IMR-90 (cell line): ENCODE results near the gene LRRC4C. TPM values are rescaled to one million over a fixed set of nuclear protein-coding genes. Genes with fewer than 3 reads are reported as not detected.

Source experiments
- ATAC-seq: fragments of 200-7000 bp; cut with Tn5 transposase; 2 replicates; pipeline ENCODE4 v1.9.1; 2020; ENCODE audit warnings: low read depth, mild to moderate bottlenecking, moderate library complexity
- BruUV-seq: library from RNA; stranded (reverse); fragments of 400-500 nt; replicated peaks from 2 replicates; lab custom pipeline; 2021; lab: Mats Ljungman, UMichigan
- CTCF ChIA-PET: fragments of 300-600 bp; formaldehyde crosslinking; extraction: SDS; loops from one replicate; lab custom pipeline; 2021; ENCODE audit warnings: antibody characterized with exemption; lab: Yijun Ruan, JAX
- POLR2A ChIA-PET: fragments of 300-600 bp; sonication (Branson Sonifier 250); formaldehyde crosslinking; loops from one replicate; lab custom pipeline; 2022; ENCODE audit warnings: antibody characterized with exemption; ENCODE audit not compliant: unreplicated experiment; lab: Charles Lee
- DNase-seq: peaks from one replicate; pipeline ENCODE4 v3.0.0; 2013
- H2AFZ ChIP-seq: replicated peaks from 2 replicates; pipeline ENCODE3; 2013; ENCODE audit warnings: low read length, mild to moderate bottlenecking; ENCODE audit not compliant: poor library complexity
- H2AK5ac ChIP-seq: 2 replicates; pipeline ENCODE4 v1.6.1; 2013; ENCODE audit warnings: low read depth, low read length, inconsistent platforms
- H2AK9ac ChIP-seq: replicated peaks from 2 replicates; pipeline ENCODE3; 2013; ENCODE audit warnings: mild to moderate bottlenecking, low read depth, low read length, moderate library complexity; ENCODE audit not compliant: poor library complexity
- H2BK120ac ChIP-seq: 2 replicates; pipeline ENCODE4 v1.6.1; 2013; ENCODE audit warnings: low read depth, low read length, inconsistent platforms
- H2BK15ac ChIP-seq: 3 replicates; pipeline ENCODE4 v1.6.1; 2013; ENCODE audit warnings: low read depth, low read length, inconsistent platforms
- H2BK20ac ChIP-seq: 2 replicates; pipeline ENCODE4 v1.6.1; 2013; ENCODE audit warnings: low read depth, mild to moderate bottlenecking, inconsistent platforms, low read length, moderate library complexity
- H2BK5ac ChIP-seq: 2 replicates; pipeline ENCODE4 v1.6.1; 2013; ENCODE audit warnings: mild to moderate bottlenecking, low read depth, low read length, inconsistent platforms; ENCODE audit not compliant: poor library complexity, severe bottlenecking
- H3K14ac ChIP-seq: replicated peaks from 2 replicates; pipeline ENCODE4 v1.6.1; 2013; ENCODE audit warnings: low read depth, low read length, inconsistent platforms
- H3K18ac ChIP-seq: 2 replicates; pipeline ENCODE4 v1.6.1; 2013; ENCODE audit warnings: low read depth, low read length, control low read depth
- H3K23ac ChIP-seq: 2 replicates; pipeline ENCODE4 v1.6.1; 2013; ENCODE audit warnings: low read depth, low read length, inconsistent platforms
- H3K27ac ChIP-seq: 2 replicates; pipeline ENCODE4 v1.5.1; 2013; ENCODE audit warnings: mild to moderate bottlenecking, control low read depth, low read length; ENCODE audit not compliant: insufficient read depth
- H3K27me3 ChIP-seq: 2 replicates; pipeline ENCODE4 v1.6.1; 2013; ENCODE audit warnings: low read length; ENCODE audit not compliant: control insufficient read depth, insufficient read depth
- H3K36me3 ChIP-seq: 2 replicates; pipeline ENCODE4 v1.6.1; 2013; ENCODE audit warnings: low read length, mixed read lengths; ENCODE audit not compliant: control insufficient read depth, insufficient read depth
- H3K4ac ChIP-seq: 2 replicates; pipeline ENCODE4 v1.6.1; 2013; ENCODE audit warnings: low read depth, low read length, inconsistent platforms
- H3K4me1 ChIP-seq: 2 replicates; pipeline ENCODE4 v1.6.1; 2013; ENCODE audit warnings: low read length, mixed read lengths; ENCODE audit not compliant: control insufficient read depth, insufficient read depth
- H3K4me2 ChIP-seq: 2 replicates; pipeline ENCODE4 v1.6.1; 2013; ENCODE audit warnings: low read depth, mild to moderate bottlenecking, control low read depth, low read length, moderate library complexity
- H3K4me3 ChIP-seq: 2 replicates; pipeline ENCODE4 v1.5.1; 2013; ENCODE audit warnings: low read depth, mild to moderate bottlenecking, control low read depth, low read length, moderate library complexity; ENCODE audit not compliant: insufficient read depth
- H3K56ac ChIP-seq: 2 replicates; pipeline ENCODE4 v1.6.1; 2013; ENCODE audit warnings: low read length, inconsistent platforms; ENCODE audit not compliant: insufficient read depth; ENCODE audit errors: extremely low read depth
- H3K79me1 ChIP-seq, 2 experiments: 2 replicates each; pipeline ENCODE4 v1.6.1; 2013; ENCODE audit warnings: low read length in 2 of 2, inconsistent platforms in 1 of 2, low read depth in 1 of 2
- H3K9ac ChIP-seq: 2 replicates; pipeline ENCODE4 v1.6.1; 2013; ENCODE audit warnings: low read depth, low read length, control low read depth
- H3K9me1 ChIP-seq: 2 replicates; pipeline ENCODE4 v1.6.1; 2013; ENCODE audit warnings: low read length, inconsistent platforms; ENCODE audit not compliant: insufficient read depth
- H3K9me3 ChIP-seq: 2 replicates; pipeline ENCODE4 v1.6.1; 2013; ENCODE audit warnings: low read length; ENCODE audit not compliant: control insufficient read depth, insufficient read depth
- H4K20me1 ChIP-seq: 2 replicates; pipeline ENCODE4 v1.6.1; 2013; ENCODE audit warnings: low read length, inconsistent platforms; ENCODE audit not compliant: insufficient read depth
- H4K5ac ChIP-seq: 2 replicates; pipeline ENCODE4 v1.6.1; 2013; ENCODE audit warnings: mild to moderate bottlenecking, low read depth, low read length, control low read depth
- H4K8ac ChIP-seq, 2 experiments: 2 replicates each; pipeline ENCODE4 v1.6.1; 2013; ENCODE audit warnings: low read depth in 2 of 2, low read length in 2 of 2, control low read depth in 1 of 2, inconsistent platforms in 1 of 2
- H4K91ac ChIP-seq: 2 replicates; pipeline ENCODE4 v1.6.1; 2013; ENCODE audit warnings: low read depth, low read length, inconsistent platforms; ENCODE audit not compliant: insufficient read depth
- CEBPB ChIP-seq: IDR thresholded peaks from 2 replicates; pipeline ENCODE4 v1.6.1; 2012; ENCODE audit warnings: low read depth, low read length, improper control_type of control experiment
- CHD1 ChIP-seq: IDR thresholded peaks from 2 replicates; pipeline ENCODE4 v1.6.1; 2012; ENCODE audit warnings: low read depth, low read length, improper control_type of control experiment
- FOS ChIP-seq: fragments of 150-350 bp; IDR thresholded peaks from 2 replicates; pipeline ENCODE4 v1.6.1; 2016; ENCODE audit warnings: low read depth, low read length
- MAFK ChIP-seq: IDR thresholded peaks from 2 replicates; pipeline ENCODE4 v1.6.1; 2012; ENCODE audit warnings: low read depth, low read length, improper control_type of control experiment
- MAZ ChIP-seq: IDR thresholded peaks from 2 replicates; pipeline ENCODE4 v1.6.1; 2012; ENCODE audit warnings: low read depth, mild to moderate bottlenecking, low read length, improper control_type of control experiment, moderate library complexity, borderline replicate concordance
- MXI1 ChIP-seq: IDR thresholded peaks from 2 replicates; pipeline ENCODE4 v1.6.1; 2012; ENCODE audit warnings: low read depth, mild to moderate bottlenecking, low read length, moderate library complexity, borderline replicate concordance
- RAD21 ChIP-seq: IDR thresholded peaks from 2 replicates; pipeline ENCODE4 v1.6.1; 2012; ENCODE audit warnings: low read length, improper control_type of control experiment
- RCOR1 ChIP-seq: IDR thresholded peaks from 2 replicates; pipeline ENCODE4 v1.6.1; 2012; ENCODE audit warnings: mild to moderate bottlenecking, low read length, improper control_type of control experiment; ENCODE audit not compliant: insufficient replicate concordance
- RFX5 ChIP-seq: IDR thresholded peaks from 2 replicates; pipeline ENCODE4 v1.8.0; 2012; ENCODE audit warnings: low read depth, mild to moderate bottlenecking, low read length, moderate library complexity
- SMC3 ChIP-seq: fragments of 150-350 bp; IDR thresholded peaks from 2 replicates; pipeline ENCODE4 v1.6.1; 2016; ENCODE audit warnings: low read depth, mild to moderate bottlenecking, antibody characterized with exemption, low read length, moderate library complexity
- WGBS, 2 experiments: methylation state at CpG; one replicate each; pipeline versions ENCODE4 v1.1.5 to v1.1.7; 2013; ENCODE audit warnings: missing lambda C conversion rate in 2 of 2; ENCODE audit not compliant: insufficient read length in 1 of 2; ENCODE audit errors: extremely low coverage in 2 of 2; 5-methylcytosine and 5-hydroxymethylcytosine counted together
- dilution Hi-C: fragments of 300-500 bp; cut with HindIII; formaldehyde crosslinking; loops from one replicate; pipeline ENCODE4 v1.14.3; 2018; ENCODE audit warnings: low sequenced_read_pairs; ENCODE audit not compliant: unreplicated experiment
- in situ Hi-C: fragments of 300-500 bp; cut with MboI; formaldehyde crosslinking; loops from 3 replicates; pipeline ENCODE4 v1.14.3; 2019; ENCODE audit warnings: low sequenced_read_pairs, inconsistent platforms, mixed read lengths
- intact Hi-C: fragments of 100-400 bp; cut with micrococcal nuclease; formaldehyde crosslinking; loops from 2 replicates; pipeline ENCODE4 v1.10.0; 2022
- polyA plus RNA-seq, 3 experiments: library from polyadenylated mRNA; depleted of rRNA; stranded (reverse); fragments of >200 nt; gene quantifications; 2 replicates each; pipeline ENCODE4 v1.2.3, GENCODE V29; 2012; ENCODE audit warnings: low replicate concordance in 1 of 3
- total RNA-seq: library from RNA; depleted of rRNA; stranded (reverse); fragments of >200 nt; gene quantifications from 2 replicates; pipeline ENCODE4 v1.2.3, GENCODE V29; 2012
- TF ChIP-seq, protein P1 (sequence below): conservative IDR thresholded peaks from 2 replicates; pipeline ENCODE4 v1.5.1; 2012; ENCODE audit warnings: mild to moderate bottlenecking, low read depth, low read length, improper control_type of control experiment
- TF ChIP-seq, protein P2 (sequence below): fragments of 150-350 bp; IDR thresholded peaks from 2 replicates; pipeline ENCODE4 v1.6.1; 2016; ENCODE audit warnings: low read depth, mild to moderate bottlenecking, low read length, moderate library complexity, borderline replicate concordance

LRRC4C gene
- total and polyA plus RNA-seq, 2 of the 4 experiments (the other 2 are of a cell fraction) = under 0.01 to 0.03 TPM

DNA sequence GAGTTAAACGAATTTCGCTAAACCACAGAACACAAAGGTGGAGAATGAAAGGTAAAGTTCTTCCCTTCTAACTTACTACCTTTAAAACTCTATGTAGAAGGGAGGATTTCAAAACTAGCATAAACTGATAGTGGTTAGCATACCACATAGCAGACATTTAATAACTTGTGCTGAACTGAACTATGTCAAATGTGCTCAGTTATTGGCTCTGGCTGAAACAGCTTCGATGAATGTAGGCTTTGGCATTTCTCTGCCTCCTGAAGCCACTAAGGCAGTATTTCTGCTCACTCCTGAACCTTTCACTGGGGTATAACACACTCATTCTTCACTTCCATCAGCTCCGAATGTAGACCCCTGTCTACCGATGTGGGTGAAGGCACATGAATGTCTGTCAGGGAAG, 1188.1 kb downstream of the LRRC4C start:
- H3K27me3 ChIP-seq = no peaks in the 10 kb centered on the region
- H3K9me1 ChIP-seq = no peaks in the 10 kb centered on the region
- no peaks in the 10 kb centered on the region for H3K4me1 ChIP-seq
- H3K36me3 ChIP-seq = no peaks in the 10 kb centered on the region
- no TSS peak for BruUV-seq
- no peaks in the 10 kb centered on the region for H3K9me3 ChIP-seq
- no peak overlapping the region for H3K4ac ChIP-seq
- no peak for TF ChIP-seq RAD21
- no peak for TF ChIP-seq MAZ
- TF ChIP-seq MXI1 = no peak
- TF ChIP-seq RFX5 = no peak
- no peak for TF ChIP-seq CHD1
- TF ChIP-seq, protein P1, sequence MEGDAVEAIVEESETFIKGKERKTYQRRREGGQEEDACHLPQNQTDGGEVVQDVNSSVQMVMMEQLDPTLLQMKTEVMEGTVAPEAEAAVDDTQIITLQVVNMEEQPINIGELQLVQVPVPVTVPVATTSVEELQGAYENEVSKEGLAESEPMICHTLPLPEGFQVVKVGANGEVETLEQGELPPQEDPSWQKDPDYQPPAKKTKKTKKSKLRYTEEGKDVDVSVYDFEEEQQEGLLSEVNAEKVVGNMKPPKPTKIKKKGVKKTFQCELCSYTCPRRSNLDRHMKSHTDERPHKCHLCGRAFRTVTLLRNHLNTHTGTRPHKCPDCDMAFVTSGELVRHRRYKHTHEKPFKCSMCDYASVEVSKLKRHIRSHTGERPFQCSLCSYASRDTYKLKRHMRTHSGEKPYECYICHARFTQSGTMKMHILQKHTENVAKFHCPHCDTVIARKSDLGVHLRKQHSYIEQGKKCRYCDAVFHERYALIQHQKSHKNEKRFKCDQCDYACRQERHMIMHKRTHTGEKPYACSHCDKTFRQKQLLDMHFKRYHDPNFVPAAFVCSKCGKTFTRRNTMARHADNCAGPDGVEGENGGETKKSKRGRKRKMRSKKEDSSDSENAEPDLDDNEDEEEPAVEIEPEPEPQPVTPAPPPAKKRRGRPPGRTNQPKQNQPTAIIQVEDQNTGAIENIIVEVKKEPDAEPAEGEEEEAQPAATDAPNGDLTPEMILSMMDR = no peak
- TF ChIP-seq RCOR1 = no peak
- no peak for TF ChIP-seq MAFK
- TF ChIP-seq, protein P2, sequence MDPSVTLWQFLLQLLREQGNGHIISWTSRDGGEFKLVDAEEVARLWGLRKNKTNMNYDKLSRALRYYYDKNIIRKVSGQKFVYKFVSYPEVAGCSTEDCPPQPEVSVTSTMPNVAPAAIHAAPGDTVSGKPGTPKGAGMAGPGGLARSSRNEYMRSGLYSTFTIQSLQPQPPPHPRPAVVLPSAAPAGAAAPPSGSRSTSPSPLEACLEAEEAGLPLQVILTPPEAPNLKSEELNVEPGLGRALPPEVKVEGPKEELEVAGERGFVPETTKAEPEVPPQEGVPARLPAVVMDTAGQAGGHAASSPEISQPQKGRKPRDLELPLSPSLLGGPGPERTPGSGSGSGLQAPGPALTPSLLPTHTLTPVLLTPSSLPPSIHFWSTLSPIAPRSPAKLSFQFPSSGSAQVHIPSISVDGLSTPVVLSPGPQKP = no peak
- no peak for TF ChIP-seq SMC3
- TF ChIP-seq FOS = no peak
- TF ChIP-seq CEBPB = no peak
- dilution Hi-C loops (no loop called here), intact Hi-C loops (no loop called here), in situ Hi-C loops (no loop called here)
- ATAC-seq (no peak), DNase-seq (no peak)
- H4K5ac ChIP-seq = no peak overlapping the region
- H3K14ac ChIP-seq = no peak overlapping the region
- H4K20me1 ChIP-seq = no peaks in the 10 kb centered on the region
- H3K4me2 ChIP-seq = no peak overlapping the region
- no peak overlapping the region for H3K27ac ChIP-seq
- POLR2A ChIA-PET = no interaction called here
- no peak overlapping the region for H3K18ac ChIP-seq
- no peaks in the 10 kb centered on the region for H3K79me1 ChIP-seq
- no peak overlapping the region for H2AK5ac ChIP-seq
- no peak overlapping the region for H4K8ac ChIP-seq
- H3K4me3 ChIP-seq = no peak overlapping the region
- H2BK20ac ChIP-seq = no peak overlapping the region
- WGBS, 2 experiments = no CpG with 5 or more reads among the region's 5 CpGs
- H3K56ac ChIP-seq = no peak overlapping the region
- H2AFZ ChIP-seq = no peak overlapping the region
- no peak overlapping the region for H4K91ac ChIP-seq
- H2BK5ac ChIP-seq = no peak overlapping the region
- CTCF ChIA-PET = no interaction called here
- no peak overlapping the region for H2BK120ac ChIP-seq
- no peak overlapping the region for H3K23ac ChIP-seq
- H2BK15ac ChIP-seq = no peak overlapping the region
- H2AK9ac ChIP-seq = no peak overlapping the region
- no peak overlapping the region for H3K9ac ChIP-seq
